GM20431 (cell line): ENCODE results near the gene FARSB.
"Not testable (repeated sequence)": the region's sequence is repeated elsewhere in the genome, so short reads cannot be mapped to it uniquely, and the experiment has no call there.

Experiments used
- in situ Hi-C: fragments of 300-500 bp; cut with MseI, MboI; formaldehyde crosslinking; loops from one replicate; pipeline ENCODE4 v1.15.0; 2020; ENCODE audit warnings: low sequenced_read_pairs; ENCODE audit not compliant: unreplicated experiment

Gene FARSB

GRCh38 chr2:222611684-222612083, 44.2 kb downstream of the FARSB start:
- in situ Hi-C loops, result loop anchor here (10.0 kb wide), 1 partner anchor 557 kb away; no protein-coding TSS in a partner anchor

DNA sequence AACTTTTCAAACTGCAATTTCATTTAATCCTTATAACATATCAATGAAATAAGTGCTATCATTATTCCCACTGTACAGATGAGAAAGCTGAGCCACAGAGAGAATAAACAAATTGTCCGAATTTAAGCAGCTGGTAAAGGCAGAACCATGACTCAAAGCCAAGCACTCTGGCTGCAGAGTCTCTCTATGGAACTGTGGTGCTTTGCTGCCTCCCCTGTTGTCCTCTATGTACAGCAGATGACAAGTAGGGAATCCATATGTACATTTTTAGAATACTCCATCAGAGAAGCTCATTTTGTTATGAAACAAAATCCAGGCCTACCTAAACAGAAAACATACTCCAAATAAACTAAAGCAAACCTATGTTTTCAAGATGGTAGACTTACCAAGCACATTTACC, 45.1 kb downstream of the FARSB start:
- in situ Hi-C loops, result loop anchor here (10.0 kb wide), 1 partner anchor 556 kb away; no protein-coding TSS in a partner anchor

DNA sequence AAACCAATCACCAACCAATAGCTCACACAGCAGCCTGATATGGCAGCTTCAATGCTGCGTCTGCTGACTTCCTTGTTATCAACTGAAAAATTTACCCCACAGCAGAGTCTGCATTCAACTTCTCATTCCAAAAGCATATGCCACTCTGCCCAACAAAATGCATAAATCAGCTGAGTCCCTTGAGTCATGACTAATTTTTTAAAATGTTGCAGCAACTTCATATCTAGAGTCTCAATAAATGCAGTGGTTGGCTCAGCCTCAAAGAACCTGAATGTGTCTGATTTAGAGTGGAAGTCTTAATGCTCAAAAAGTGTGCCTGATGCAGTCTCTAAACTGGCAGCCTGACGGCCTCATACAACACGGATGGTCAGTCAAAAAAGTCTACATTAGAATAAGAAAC, 46.5 kb downstream of the FARSB start:
- in situ Hi-C loops, result no loop called here

GRCh38 chr2:222608081-222608480, 47.8 kb downstream of the FARSB start:
- in situ Hi-C loops, result no loop called here

DNA sequence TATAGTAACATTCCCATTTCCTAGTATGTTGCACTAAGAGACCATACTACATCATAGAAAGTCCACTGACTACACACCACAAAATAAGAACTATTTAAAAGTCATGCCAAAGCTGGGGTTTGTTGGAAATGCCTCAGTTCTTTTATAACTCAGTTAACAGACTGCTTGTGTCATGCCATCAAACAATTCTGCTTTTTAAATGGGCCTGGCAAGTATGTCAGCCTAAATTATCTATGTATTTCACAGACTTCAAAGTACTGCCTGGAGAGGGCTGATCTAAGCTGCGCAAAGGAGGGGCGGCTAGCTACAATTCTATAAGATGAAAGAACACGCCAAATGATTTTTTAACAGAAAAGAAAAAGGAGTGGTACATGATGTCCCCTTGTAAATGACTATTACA, 49.6 kb downstream of the FARSB start:
- in situ Hi-C loops, result no loop called here

DNA sequence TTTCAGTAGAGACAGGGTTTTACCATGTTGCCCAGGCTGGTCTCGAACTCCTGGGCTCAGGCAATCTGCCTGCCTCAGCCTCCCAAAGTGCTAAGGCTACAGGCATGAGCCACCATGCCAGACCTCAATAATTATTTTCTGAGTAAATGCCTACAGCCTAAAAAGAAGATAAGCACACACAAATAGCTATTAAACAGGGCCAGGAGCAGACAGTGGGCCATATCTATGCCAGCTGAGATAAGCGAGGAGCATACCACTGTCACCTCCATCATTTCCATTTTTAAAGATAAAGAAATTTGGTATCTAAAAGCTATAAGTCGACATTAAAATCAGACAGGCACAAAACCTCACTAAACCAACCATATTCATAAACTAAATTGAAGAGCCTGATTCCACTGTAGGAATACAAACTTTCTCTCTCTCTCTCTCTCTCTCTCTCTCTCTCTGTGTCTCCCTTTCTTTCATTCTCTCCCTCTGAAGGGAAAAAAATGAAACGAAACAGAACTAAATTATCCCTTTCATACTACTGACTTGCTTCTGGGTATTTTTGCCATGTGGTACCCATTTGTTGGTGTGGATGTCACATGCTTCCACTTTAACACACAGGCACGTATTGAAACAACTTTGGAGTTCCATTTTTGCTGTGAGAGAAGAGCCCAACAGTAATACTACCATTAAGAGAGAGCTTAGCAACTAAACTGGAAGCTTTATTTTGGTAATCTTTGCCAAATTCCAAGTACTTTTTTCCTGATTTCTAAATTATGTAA, 51.0 kb downstream of the FARSB start:
- in situ Hi-C loops, result no loop called here

GRCh38 chr2:222603501-222603900, 52.4 kb downstream of the FARSB start:
- in situ Hi-C loops, result no loop called here

- in situ Hi-C loops, result no loop called here
These were observed 57.3 kb downstream of the FARSB start for GRCh38 chr2:222598611-222599010.

- in situ Hi-C loops, result no loop called here
These were observed 60.3 kb downstream of the FARSB start for GRCh38 chr2:222595581-222595980.

GRCh38 chr2:222594679-222595078, 61.2 kb downstream of the FARSB start:
- in situ Hi-C loops, result no loop called here

- in situ Hi-C loops, result no loop called here
These were observed 63.7 kb downstream of the FARSB start for GRCh38 chr2:222592176-222592575.

DNA sequence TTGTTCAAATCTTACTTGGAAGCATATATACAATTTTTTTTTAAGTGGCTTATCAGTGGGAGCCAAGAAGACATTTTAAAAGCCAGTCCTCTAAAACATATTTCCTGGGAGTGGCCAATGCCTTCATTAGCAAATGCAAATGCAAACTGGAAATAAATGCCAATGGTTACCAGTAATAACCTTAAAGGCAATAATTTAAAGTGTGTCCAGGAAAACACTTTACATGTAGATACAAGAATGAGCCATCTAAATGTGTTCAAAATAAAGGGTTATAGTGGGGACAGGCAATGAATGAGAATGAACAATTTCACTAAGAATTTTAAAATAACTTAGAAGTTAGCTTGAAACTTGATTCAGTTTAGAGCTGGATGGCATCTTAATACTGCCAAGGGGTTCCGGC, 64.2 kb downstream of the FARSB start:
- in situ Hi-C loops, result no loop called here

GRCh38 chr2:222584589-222584988, 71.3 kb downstream of the FARSB start:
- in situ Hi-C loops, result not testable (repeated sequence)

GRCh38 chr2:222582928-222583327, 73.0 kb downstream of the FARSB start:
- in situ Hi-C loops, result no loop called here

DNA sequence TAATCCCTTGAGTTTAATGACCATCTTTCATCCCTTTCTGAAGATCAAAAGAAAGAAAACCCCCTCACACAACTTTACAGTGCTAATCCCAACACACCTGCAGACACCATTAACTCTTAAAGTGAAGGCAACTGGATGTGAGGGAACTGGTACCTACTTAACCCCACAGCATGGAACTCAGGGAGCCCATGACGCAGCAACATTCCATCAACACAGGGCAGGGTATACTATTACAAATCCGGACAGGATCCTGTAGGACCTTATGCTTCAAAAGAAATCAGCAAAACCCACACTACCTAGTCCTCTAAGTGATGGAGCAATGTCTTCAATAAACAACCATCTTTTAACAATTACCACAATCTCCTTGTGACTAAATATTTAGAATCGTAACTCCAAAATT, 78.6 kb downstream of the FARSB start:
- in situ Hi-C loops, result no loop called here

GRCh38 chr2:222576171-222577081, 79.5 kb downstream of the FARSB start:
- in situ Hi-C loops, result no loop called here

- in situ Hi-C loops, result no loop called here
These were observed 80.3 kb downstream of the FARSB start for GRCh38 chr2:222575618-222576017.

- in situ Hi-C loops, result no loop called here
These were observed 83.1 kb downstream of the FARSB start for GRCh38 chr2:222572751-222573174.

GRCh38 chr2:222572264-222572721, 83.6 kb downstream of the FARSB start:
- in situ Hi-C loops, result no loop called here

DNA sequence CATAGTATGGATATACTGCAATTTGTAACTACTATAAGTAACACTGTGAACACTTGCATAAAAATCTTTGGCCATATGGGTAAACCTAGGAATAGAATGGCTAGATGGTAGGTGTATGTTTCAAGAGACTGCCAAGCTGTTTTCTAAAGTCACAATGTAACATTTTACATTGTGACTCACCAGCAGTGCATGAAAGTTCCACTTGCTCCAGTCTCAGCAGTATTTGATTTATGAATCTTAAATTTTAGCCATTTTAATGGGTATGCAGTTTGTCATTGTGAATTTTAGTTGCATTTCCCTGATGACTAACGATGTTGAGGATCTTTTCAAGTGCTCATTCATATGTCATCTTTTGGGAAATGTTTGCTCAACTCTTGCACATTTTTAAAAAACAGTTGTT, 86.1 kb downstream of the FARSB start:
- in situ Hi-C loops, result loop anchor here (10.0 kb wide), 1 partner anchor 255 kb away; no protein-coding TSS in a partner anchor

DNA sequence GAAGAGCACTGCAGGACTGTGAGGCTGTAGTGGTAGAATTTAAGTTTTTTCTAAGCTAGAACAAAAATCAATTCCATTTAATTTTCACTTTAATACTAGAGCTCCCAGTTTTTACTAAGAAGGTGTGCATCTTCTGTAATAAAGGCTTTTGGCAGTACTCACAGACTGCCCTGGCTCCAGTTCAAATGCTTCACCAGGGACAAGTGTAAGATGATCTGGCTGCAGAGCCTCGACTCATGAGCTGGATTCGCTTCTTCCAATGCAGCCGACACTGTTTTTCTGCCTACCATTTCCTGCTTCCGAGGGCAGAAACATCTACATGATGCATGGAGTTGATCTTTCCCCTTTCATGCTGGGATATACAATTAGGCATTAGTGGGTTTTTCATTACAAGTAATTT, 87.0 kb downstream of the FARSB start:
- in situ Hi-C loops, result loop anchor here (10.0 kb wide), 1 partner anchor 254 kb away; no protein-coding TSS in a partner anchor
